Keratinocyte (primary cell): ENCODE measurements around the gene ATXN7L1. TPM values are rescaled to one million over a fixed set of nuclear protein-coding genes. Genes with fewer than 3 reads are reported as not detected.

Source experiments
- DNase-seq: peaks from one replicate; pipeline ENCODE4 v3.0.0-alpha.2; 2011; ENCODE audit warnings: low read depth, missing footprints, low spot score
- FAIRE-seq: peaks from 2 replicates; lab custom pipeline; 2011; peaks lifted over from hg19 to GRCh38; lab: Jason Lieb, UNC
- H2AFZ ChIP-seq: 2 replicates; pipeline ENCODE4 v1.6.0; 2012; ENCODE audit warnings: low read length, control low read depth, inconsistent platforms; ENCODE audit not compliant: control insufficient read depth
- H3K27ac ChIP-seq: 2 replicates; pipeline ENCODE4 v1.5.1; 2011; ENCODE audit warnings: low read length; ENCODE audit not compliant: control insufficient read depth, insufficient read depth
- H3K27me3 ChIP-seq: 3 replicates; pipeline ENCODE4 v1.6.0; 2011; ENCODE audit warnings: low read length; ENCODE audit not compliant: control insufficient read depth, insufficient read depth; ENCODE audit errors: extremely low read depth
- H3K36me3 ChIP-seq, 2 experiments: 2 replicates in 1 of 2; 3 replicates in 1 of 2; pipeline ENCODE4 v1.5.1; 2011; ENCODE audit warnings: low read length in 2 of 2, mild to moderate bottlenecking in 1 of 2; ENCODE audit not compliant: control insufficient read depth in 2 of 2, insufficient read depth in 2 of 2; ENCODE audit errors: extremely low read depth in 1 of 2
- H3K4me1 ChIP-seq: 3 replicates; pipeline ENCODE4 v1.5.1; 2011; ENCODE audit warnings: low read length; ENCODE audit not compliant: control insufficient read depth, insufficient read depth; ENCODE audit errors: extremely low read depth
- H3K4me2 ChIP-seq: 3 replicates; pipeline ENCODE4 v1.6.0; 2011; ENCODE audit warnings: low read depth, low read length; ENCODE audit not compliant: control insufficient read depth, insufficient read depth; ENCODE audit errors: extremely low read depth
- H3K4me3 ChIP-seq, 3 experiments: fragments of 200-600 bp in 1 of 3; sonication (generic) in 1 of 3; 2 replicates in 2 of 3; 3 replicates in 1 of 3; pipeline ENCODE4 v1.5.1; 2011 to 2016; ENCODE audit warnings: low read length in 3 of 3, mild to moderate bottlenecking in 3 of 3, control low read depth in 2 of 3, inconsistent platforms in 1 of 3, low read depth in 1 of 3, mixed read lengths in 1 of 3, mixed run types in 1 of 3, moderate library complexity in 1 of 3; ENCODE audit not compliant: control insufficient read depth in 2 of 3, insufficient read depth in 2 of 3; ENCODE audit errors: extremely low read depth in 1 of 3
- H3K79me2 ChIP-seq: 2 replicates; pipeline ENCODE4 v1.6.0; 2012; ENCODE audit warnings: low read length; ENCODE audit not compliant: control insufficient read depth, insufficient read depth
- H3K9ac ChIP-seq: 3 replicates; pipeline ENCODE4 v1.6.0; 2011; ENCODE audit warnings: low read length; ENCODE audit not compliant: control insufficient read depth, insufficient read depth; ENCODE audit errors: extremely low read depth
- H3K9me1 ChIP-seq: 3 replicates; pipeline ENCODE4 v1.6.0; 2011; ENCODE audit warnings: low read length; ENCODE audit not compliant: control insufficient read depth, insufficient read depth; ENCODE audit errors: extremely low read depth
- H3K9me3 ChIP-seq: 2 replicates; pipeline ENCODE4 v1.5.1; 2012; ENCODE audit warnings: low read depth, low read length; ENCODE audit not compliant: control insufficient read depth
- H4K20me1 ChIP-seq: 3 replicates; pipeline ENCODE4 v1.6.0; 2011; ENCODE audit warnings: low read length; ENCODE audit not compliant: control insufficient read depth, insufficient read depth; ENCODE audit errors: extremely low read depth
- EZH2 ChIP-seq: IDR thresholded peaks from one replicate; pipeline ENCODE4 v1.6.1; 2012; ENCODE audit warnings: inconsistent platforms, mild to moderate bottlenecking, low read length, moderate library complexity
- dilution Hi-C: fragments of 300-500 bp; cut with MboI; formaldehyde crosslinking; loops from one replicate; pipeline ENCODE4 v1.7.0; 2020; ENCODE audit warnings: low sequenced_read_pairs; ENCODE audit not compliant: extremely low pct_ligation_motif_present
- polyA plus RNA-seq, 5 experiments: library from polyadenylated mRNA; depleted of rRNA in 3 of 5; stranded (reverse) in 3 of 5; stranded (forward) in 1 of 5; unstranded in 1 of 5; fragments of >200 nt; gene quantifications; 1 replicate in 1 of 5; 2 replicates in 3 of 5; 3 replicates in 1 of 5; pipeline versions ENCODE4 v1.2.1 to v1.2.3, GENCODE V29; 2011 to 2012; ENCODE audit warnings: missing spikeins in 2 of 5, low read depth in 1 of 5, low replicate concordance in 1 of 5
- TF ChIP-seq, protein P1 (sequence below), 3 experiments: IDR thresholded peaks in 1 of 3; conservative IDR thresholded peaks in 1 of 3; optimal IDR thresholded peaks in 1 of 3; 2 replicates in 2 of 3; 3 replicates in 1 of 3; pipeline versions ENCODE3 to v1.5.1; 2011; ENCODE audit warnings: low read length in 3 of 3, mild to moderate bottlenecking in 3 of 3, moderate library complexity in 2 of 3, control low read depth in 1 of 3, inconsistent platforms in 1 of 3; ENCODE audit not compliant: insufficient read depth in 2 of 3; ENCODE audit errors: extremely low read depth in 1 of 3

Gene ATXN7L1
- polyA plus RNA-seq, 1 donor (not counting 4 experiments of a cell fraction or from before 2014, with no cell fraction given) = 4.8 TPM

DNA sequence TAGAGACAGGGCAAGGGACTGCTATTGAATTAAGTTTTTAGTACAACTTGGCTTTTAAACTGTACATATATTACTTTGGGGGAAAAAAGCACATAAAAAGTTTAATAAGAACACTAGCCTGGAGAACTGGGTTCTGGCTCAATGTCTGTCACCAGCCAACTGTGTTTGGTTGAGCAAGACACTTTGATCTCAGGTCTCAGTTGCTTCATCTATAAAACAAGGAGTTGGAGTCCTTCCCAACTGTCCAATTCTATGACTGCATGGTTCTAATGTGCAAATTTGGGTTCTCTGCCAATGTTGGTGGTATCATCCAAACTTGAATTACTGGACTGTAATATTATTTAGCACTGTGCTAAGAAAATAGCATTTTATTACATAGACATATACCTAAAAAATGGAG, 50.3 kb downstream of the ATXN7L1 start:
- peaks cover 16% of the 10 kb centered on the region for H3K4me1 ChIP-seq
- no peak overlapping the region for H3K4me2 ChIP-seq
- H3K79me2 ChIP-seq = no peaks in the 10 kb centered on the region
- FAIRE-seq (no peak), DNase-seq (no peak)
- H3K9me1 ChIP-seq = no peaks in the 10 kb centered on the region
- no peaks in the 10 kb centered on the region for H4K20me1 ChIP-seq
- H3K4me3 ChIP-seq = no peak overlapping the region
- no peaks in the 10 kb centered on the region for H3K36me3 ChIP-seq
- no peak overlapping the region for H3K27ac ChIP-seq
- TF ChIP-seq, protein P1, sequence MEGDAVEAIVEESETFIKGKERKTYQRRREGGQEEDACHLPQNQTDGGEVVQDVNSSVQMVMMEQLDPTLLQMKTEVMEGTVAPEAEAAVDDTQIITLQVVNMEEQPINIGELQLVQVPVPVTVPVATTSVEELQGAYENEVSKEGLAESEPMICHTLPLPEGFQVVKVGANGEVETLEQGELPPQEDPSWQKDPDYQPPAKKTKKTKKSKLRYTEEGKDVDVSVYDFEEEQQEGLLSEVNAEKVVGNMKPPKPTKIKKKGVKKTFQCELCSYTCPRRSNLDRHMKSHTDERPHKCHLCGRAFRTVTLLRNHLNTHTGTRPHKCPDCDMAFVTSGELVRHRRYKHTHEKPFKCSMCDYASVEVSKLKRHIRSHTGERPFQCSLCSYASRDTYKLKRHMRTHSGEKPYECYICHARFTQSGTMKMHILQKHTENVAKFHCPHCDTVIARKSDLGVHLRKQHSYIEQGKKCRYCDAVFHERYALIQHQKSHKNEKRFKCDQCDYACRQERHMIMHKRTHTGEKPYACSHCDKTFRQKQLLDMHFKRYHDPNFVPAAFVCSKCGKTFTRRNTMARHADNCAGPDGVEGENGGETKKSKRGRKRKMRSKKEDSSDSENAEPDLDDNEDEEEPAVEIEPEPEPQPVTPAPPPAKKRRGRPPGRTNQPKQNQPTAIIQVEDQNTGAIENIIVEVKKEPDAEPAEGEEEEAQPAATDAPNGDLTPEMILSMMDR (optimal IDR thresholded peaks at IDR 0.05 in 1 of 3, IDR thresholded peaks at IDR 0.05 in 1 of 3, conservative IDR thresholded peaks at IDR 0.05 in 1 of 3; ENCODE audit: extremely low read depth in 1 of 3, insufficient read depth in 2 of 3, low read length in 3 of 3) = no peak
- no peak for TF ChIP-seq EZH2
- dilution Hi-C loops = no loop called here
- H2AFZ ChIP-seq = no peak overlapping the region
- H3K9ac ChIP-seq = no peak overlapping the region
- H3K9me3 ChIP-seq = no peaks in the 10 kb centered on the region
- no peaks in the 10 kb centered on the region for H3K27me3 ChIP-seq

DNA sequence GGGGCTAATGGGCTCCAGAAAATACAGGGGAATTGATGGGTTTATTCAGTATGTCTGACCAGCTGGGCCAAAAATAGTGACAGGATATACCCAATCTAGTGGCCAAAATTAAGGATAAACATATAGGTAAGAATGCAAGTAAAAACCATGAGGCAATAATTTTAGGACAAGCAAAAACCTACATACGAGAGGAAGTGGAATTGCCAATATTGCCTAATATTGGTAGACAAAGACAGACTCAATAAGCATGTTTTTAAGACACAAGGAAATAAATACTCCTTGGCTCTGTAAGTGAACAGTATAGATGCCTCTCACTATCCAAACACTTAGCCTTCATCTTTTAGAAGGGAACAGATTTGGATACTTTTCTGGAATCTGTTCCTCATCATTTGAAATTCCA, 51.0 kb downstream of the ATXN7L1 start:
- peaks cover 8% of the 10 kb centered on the region for H3K4me1 ChIP-seq
- no peak overlapping the region for H3K4me3 ChIP-seq
- H3K9ac ChIP-seq = no peak overlapping the region
- no peak for DNase-seq
- H3K9me3 ChIP-seq = no peaks in the 10 kb centered on the region
- no peak overlapping the region for H2AFZ ChIP-seq
- dilution Hi-C loops = no loop called here
- FAIRE-seq = no peak
- no peaks in the 10 kb centered on the region for H3K79me2 ChIP-seq
- no peak overlapping the region for H3K4me2 ChIP-seq
- no peaks in the 10 kb centered on the region for H3K36me3 ChIP-seq
- no peaks in the 10 kb centered on the region for H4K20me1 ChIP-seq
- no peaks in the 10 kb centered on the region for H3K9me1 ChIP-seq
- H3K27ac ChIP-seq = no peak overlapping the region
- H3K27me3 ChIP-seq = no peaks in the 10 kb centered on the region
- no peak for TF ChIP-seq EZH2
- TF ChIP-seq, protein P1 (optimal IDR thresholded peaks at IDR 0.05 in 1 of 3, IDR thresholded peaks at IDR 0.05 in 1 of 3, conservative IDR thresholded peaks at IDR 0.05 in 1 of 3; ENCODE audit: extremely low read depth in 1 of 3, insufficient read depth in 2 of 3, low read length in 3 of 3) = no peak
